ENCODE measurements around the gene POLD2. TPM values are rescaled to one million over a fixed set of nuclear protein-coding genes. Genes with fewer than 3 reads are reported as not detected.

The POLD2 gene
- total RNA-seq, 1 donor from 2014 or later: 147 TPM

- TF ChIP-seq, protein P1, sequence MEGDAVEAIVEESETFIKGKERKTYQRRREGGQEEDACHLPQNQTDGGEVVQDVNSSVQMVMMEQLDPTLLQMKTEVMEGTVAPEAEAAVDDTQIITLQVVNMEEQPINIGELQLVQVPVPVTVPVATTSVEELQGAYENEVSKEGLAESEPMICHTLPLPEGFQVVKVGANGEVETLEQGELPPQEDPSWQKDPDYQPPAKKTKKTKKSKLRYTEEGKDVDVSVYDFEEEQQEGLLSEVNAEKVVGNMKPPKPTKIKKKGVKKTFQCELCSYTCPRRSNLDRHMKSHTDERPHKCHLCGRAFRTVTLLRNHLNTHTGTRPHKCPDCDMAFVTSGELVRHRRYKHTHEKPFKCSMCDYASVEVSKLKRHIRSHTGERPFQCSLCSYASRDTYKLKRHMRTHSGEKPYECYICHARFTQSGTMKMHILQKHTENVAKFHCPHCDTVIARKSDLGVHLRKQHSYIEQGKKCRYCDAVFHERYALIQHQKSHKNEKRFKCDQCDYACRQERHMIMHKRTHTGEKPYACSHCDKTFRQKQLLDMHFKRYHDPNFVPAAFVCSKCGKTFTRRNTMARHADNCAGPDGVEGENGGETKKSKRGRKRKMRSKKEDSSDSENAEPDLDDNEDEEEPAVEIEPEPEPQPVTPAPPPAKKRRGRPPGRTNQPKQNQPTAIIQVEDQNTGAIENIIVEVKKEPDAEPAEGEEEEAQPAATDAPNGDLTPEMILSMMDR (IDR thresholded peaks at IDR 0.05): no peak
- DNase-seq (peak; percentile 16), ATAC-seq (ENCODE audit: low read depth) (peak; percentile 22)
- peaks cover 66% of the 10 kb centered on the region for H3K4me1 Mint-ChIP-seq
- peaks cover 34% of the 10 kb centered on the region for H3K36me3 Mint-ChIP-seq (ENCODE audit: low read depth)
- H3K4me3 Mint-ChIP-seq: peak overlapping the region; percentile 28
- H3K27ac Mint-ChIP-seq: peak overlapping the region; percentile 72
- intact Hi-C loops (cut with micrococcal nuclease): no loop called here
- H3K27me3 Mint-ChIP-seq: no peaks in the 10 kb centered on the region
- H3K9me3 Mint-ChIP-seq: no peaks in the 10 kb centered on the region
- POLR2A ChIA-PET: interaction anchor here (1.0 to 6.0 kb wide), 5 partner anchors 11 to 32 kb away, joined by 3 to 55 read pairs (median 4); partner anchors contain the start of gene DBNL
- CTCF ChIA-PET: no interaction called here
Observed at GRCh38 chr7:44064791-44065430, 58.4 kb downstream of the POLD2 start.

Other genes starting within 250 kb of the POLD2 start
- 21.6 and 23.3 TPM in 2 replicates for gene URGCP, start 217.0 kb downstream of the POLD2 start, total RNA-seq
- 18.9 and 19.6 TPM in 2 replicates for gene UBE2D4, start 197.1 kb downstream of the POLD2 start, total RNA-seq
- not detected in 2 replicates for gene SPDYE1, start 125.7 kb downstream of the POLD2 start, total RNA-seq
- gene DBNL, start 78.8 kb downstream of the POLD2 start, total RNA-seq: 198 and 210 TPM in 2 replicates
- gene PGAM2, start 58.0 kb downstream of the POLD2 start, total RNA-seq: 1.1 and 1.2 TPM in 2 replicates
- gene POLM, start 41.0 kb downstream of the POLD2 start, total RNA-seq: 53.0 and 69.7 TPM in 2 replicates
- 17.4 and 21.7 TPM in 2 replicates for gene AEBP1, start 19.2 kb downstream of the POLD2 start, total RNA-seq
- gene MYL7, start 17.8 kb upstream of the POLD2 start, total RNA-seq: not detected in 2 replicates
- gene GCK, start 65.9 kb upstream of the POLD2 start, total RNA-seq: 0.13 and 0.44 TPM in 2 replicates
- gene YKT6, start 77.4 kb upstream of the POLD2 start, total RNA-seq: 78.2 and 78.7 TPM in 2 replicates
- gene CAMK2B, start 202.0 kb upstream of the POLD2 start, total RNA-seq: 0.17 and 0.58 TPM in 2 replicates